CMK (cell line): ENCODE measurements around the gene ANKRD11.
"Not testable (repeated sequence)": the region's sequence is repeated elsewhere in the genome, so short reads cannot be mapped to it uniquely, and the experiment has no call there.

Experiments used
- DNase-seq: peaks from one replicate; pipeline ENCODE4 v3.0.0-alpha.2; 2010; ENCODE audit warnings: low read depth

The ANKRD11 gene

DNA sequence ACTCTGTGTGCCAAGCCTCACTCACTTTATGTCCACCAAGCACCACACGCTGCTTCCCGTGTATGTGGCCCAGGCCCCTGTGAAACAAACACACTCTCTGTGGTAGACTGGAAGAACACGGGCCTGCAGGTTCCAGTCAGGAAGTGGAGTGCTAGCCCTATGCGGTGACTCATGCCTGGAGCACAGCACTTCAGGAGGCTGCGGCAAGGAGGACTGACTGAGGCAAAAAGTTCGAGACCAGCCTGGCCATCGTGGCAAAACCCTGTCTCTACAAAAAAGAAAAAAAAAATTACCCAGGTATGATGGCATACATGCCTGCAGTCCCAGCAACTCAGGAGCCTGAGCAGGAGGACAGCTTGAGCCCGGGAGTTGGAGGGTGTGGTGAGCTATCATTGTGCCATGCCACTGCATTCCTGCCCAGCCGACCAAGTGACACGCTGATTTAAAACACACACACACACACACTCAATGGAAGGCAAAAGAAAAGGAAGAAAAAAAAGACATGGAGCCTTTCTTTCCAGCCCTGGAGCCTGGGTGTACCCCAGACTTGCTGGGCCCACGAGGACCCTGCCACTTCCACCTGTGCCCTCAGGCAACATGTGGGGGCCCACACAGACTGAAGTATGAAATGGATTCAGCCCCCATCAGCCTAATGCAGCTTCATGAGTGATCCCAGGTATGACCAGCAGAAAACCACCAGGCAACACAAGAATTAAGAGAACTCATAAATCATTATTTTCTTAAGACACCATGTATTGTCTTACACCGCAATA is 126.6 kb downstream of the ANKRD11 start:
- DNase-seq: no peak

GRCh38 chr16:89362540-89363223 is 127.7 kb downstream of the ANKRD11 start:
- DNase-seq: not testable (repeated sequence)

DNA sequence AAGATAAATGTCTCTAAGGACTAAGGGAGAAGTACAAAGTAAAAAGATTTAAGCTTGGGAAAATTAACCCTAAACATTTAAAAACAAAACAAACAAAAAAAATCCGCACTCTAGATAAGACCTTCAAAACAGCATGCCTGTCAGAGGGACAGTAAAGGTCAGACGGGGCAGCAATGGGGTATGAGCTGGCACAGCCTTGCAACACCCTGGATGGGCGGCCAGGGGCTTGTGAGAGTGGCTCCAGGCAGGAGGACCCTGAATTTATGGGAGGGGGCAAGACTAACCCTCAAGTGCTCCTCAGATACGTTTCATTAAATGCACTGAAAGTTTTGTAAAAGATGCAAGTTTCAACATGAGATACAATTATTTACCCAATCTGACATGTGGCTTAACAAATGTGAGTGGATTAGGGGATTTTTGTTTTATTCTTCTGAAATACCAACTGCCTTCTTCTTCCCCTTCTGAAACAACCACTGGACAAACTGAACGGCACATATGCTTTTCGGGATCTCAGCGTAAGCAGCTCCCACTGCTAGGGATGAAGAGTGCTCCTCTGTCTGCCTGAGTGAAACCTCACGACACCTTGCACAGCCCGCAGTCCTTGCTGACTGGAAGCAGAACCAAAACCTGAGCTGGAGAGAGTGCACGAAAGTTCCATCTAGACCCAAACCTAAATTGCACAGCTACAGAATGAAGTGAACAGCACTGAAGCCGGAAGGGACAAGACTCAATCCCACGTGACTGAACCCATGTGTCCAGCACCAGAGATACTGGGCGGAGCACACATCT is 128.4 kb downstream of the ANKRD11 start:
- no peak for DNase-seq

- DNase-seq: no peak
Measured at GRCh38 chr16:89360760-89361435, 129.5 kb downstream of the ANKRD11 start.

DNA sequence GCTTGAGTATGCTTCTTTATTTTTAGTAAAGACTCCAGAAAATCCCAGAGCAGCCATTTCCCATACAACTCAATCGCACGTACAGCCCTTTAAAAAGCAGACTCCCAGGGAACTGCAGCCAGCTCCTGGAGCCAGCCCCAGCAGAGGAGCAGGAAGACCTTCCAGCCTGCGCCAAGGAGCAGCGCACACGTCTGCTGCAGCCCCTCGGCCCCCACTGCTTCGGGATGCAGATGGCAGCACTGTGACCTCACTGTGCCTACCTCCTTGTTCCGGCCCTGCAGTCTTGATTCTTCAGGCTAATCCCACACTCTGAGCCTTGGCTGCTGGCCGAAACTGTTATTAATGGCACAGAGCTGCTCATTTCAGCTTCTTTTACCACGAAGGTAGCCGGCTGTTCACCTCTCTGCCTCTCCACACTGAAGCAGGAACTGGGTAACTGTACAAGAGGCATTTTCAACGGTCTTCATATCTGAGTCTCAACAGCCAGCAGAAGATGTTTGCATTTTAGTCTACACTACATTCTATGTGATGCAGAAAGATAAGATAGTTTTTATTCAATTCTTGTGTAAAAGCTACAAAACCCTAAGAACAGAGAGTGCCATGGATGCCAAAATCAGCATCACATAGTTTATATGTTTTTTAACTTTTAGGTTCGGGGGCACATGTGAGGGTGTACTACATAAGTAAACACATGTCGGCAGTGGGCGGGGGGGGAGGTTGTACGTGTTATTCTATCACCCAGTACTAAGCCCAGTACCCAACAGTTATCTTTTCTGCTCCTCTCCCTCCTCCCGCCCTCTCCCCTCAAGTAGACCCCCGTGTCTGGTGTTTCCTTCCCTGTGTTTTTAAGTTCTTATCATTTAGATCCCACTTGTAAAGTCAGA is 130.9 kb downstream of the ANKRD11 start:
- DNase-seq: no peak

DNA sequence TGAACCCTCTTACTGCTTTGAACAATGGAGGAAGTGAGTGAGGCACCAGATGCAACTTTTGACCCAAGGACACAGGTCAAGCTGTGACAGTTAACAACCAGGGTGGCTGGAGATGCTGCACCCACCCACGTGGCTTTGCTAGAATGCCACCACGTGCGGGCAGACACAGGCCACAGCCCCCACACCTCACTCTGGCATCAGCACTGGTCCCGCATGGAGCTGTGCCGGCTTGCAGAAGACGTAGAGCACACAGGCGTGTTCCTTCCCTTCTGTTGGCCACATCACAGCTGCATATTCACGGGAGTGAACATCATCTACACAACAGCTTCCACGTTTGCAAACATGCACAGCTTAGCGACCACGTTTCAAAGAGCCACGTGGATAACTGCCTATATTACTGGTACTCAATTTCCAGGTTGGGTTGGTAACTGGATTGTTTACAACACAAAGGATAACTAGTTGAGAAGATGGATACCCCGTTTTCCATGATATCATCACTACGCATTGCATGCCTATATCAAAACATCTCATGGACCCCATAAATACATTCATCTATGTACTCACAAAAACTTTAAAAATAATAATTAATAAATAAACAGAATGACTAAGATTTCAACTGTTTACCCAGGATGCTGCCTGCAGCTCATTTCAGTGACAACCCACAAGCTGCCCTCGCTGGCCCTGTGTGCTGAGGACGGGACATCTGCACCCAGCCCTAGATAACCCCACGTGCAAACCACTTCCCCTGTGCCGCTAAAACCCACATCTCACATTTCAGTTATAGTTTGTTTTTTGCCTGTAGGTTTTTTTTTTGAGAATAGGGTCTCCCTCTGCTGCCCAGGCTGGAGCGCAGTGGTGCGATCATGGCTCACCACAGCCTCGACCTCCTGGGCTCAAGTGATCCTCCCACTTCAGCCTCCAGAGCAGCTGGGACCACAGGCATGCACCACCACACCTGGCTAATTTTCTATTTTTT is 132.0 kb downstream of the ANKRD11 start:
- no peak for DNase-seq

- no peak for DNase-seq
Measured at GRCh38 chr16:89357055-89357816, 133.1 kb downstream of the ANKRD11 start.

DNA sequence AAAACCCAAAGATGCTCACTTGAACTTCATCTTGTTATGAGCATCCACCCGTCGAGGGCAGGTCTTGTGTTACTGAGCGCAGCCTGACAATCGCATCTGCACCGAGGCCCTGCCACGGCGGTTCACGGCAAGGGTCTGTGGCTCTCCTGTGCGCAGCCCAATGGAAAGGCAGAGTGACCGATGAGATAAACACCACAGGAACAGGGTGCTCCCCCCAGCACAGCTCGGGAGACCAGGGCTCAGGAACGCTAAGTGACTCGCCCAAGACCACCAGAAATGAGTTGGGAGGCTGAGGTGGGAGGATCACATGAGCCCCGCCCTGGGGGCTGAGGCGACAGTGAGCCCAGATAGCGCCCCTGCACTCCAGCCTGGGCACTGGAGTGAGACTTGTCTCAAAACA is 134.7 kb downstream of the ANKRD11 start:
- no peak for DNase-seq

DNA sequence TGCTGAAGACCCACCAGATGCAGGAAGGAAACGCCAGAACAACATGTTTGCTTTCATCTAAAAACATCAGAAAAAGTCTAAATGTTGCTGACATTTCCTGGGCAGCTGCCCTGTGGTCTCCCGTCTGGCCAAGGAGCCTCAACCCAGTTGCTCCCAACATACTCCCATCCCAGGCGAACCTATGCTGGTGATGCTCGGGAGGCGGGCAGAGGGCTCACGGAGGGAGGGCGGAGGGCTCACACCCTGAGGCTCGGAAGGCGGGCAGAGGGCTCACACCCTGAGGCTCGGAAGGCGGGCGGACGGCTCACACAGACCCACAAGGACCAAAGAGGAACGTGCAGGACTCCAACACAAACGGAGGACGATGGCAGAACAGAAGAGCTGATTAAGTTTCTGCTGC is 135.4 kb downstream of the ANKRD11 start:
- DNase-seq: no peak

DNA sequence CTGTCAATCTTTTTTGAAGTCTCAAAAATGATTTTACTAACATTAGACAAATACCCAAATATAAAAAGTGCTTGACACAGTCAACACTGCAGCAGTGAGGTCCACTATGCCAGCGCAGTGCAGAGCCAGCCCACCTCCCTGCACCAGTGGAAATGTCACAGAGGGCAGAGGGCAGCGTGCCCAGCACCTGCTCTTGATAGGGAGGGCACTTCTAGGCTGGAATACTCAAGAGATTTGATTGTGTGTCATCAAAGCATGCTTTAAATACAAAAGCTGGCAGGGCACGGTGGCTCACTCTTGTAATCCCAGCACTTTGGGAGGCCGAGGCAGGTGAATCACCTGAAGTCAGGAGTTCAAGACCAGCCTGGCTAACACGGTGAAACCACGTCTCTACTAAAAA is 136.0 kb downstream of the ANKRD11 start:
- DNase-seq: no peak

GRCh38 chr16:89352091-89352681 is 138.2 kb downstream of the ANKRD11 start:
- DNase-seq: no peak

GRCh38 chr16:89351645-89352044 is 138.7 kb downstream of the ANKRD11 start:
- no peak for DNase-seq

GRCh38 chr16:89350701-89351380 is 139.5 kb downstream of the ANKRD11 start:
- no peak for DNase-seq

- DNase-seq: no peak
Measured at GRCh38 chr16:89349947-89350633, 140.3 kb downstream of the ANKRD11 start.

DNA sequence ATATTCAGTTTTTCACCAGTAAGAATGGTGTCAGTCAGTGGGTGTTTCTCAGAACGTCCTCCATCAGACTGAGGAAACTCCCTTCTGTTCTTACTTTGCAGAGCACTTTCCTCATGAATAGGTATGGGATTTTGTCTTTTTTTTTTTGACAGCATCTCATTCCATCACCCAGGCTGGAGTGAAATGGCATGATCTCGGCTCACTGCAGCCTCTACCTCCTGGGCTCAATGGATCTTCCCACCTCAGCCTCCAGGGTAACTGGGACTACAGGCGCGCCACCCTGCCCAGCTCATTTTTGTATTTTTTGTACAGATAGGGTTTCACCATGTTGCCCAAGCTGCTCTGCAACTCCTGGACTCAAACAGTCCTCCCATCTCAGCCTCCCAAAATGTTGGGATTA is 142.6 kb downstream of the ANKRD11 start:
- no peak for DNase-seq

DNA sequence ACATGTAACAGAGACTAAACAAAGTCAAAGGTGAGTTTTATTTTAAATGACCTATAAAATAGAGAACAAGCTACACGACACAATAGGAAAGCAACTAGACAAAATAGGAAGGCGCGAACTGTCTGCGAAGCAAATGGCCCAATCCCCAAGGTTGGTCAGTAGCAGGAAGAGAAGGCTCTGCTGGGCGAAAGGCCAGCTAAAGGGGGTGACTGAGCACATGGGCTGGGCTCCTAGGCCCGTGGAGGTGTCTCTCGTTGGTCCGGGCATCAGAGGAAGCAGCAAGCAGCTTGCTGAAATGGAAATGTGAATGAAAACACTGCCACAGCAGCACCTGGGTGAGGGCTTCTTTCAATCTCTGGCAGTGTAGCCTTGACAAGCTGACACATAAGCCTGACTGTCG is 143.5 kb downstream of the ANKRD11 start:
- no peak for DNase-seq

DNA sequence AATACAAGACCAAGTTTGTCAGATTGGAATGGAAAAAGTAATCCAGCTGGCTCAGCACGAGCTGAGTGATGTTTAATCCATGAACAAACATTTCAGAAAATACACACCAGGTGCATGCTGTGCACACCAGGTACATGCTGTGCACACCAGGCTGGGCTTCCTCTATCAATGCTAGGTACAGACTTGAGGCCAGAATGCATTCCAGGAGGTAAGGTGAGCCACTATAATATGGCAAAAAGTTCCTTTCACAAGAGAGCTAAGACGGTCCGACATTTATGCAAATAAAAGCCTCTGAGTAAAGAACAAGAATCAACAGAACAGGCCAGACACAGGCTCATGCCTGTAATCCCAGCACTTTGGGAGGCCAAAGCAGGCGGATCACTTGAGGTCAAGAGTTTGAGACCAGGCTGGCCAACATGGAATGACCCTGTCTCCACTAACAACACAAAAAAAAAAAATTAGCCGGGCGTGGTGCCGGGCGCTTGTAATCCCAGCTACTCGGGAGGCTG is 144.7 kb downstream of the ANKRD11 start:
- no peak for DNase-seq
